ENCODE results near the gene HERC4. TPM values are rescaled to one million over a fixed set of nuclear protein-coding genes. Genes with fewer than 3 reads are reported as not detected.

Gene HERC4
- total RNA-seq, 2 experiments from 2014 or later = 46.0 to 46.8 TPM

GRCh38 chr10:67914777-67915340, 160.2 kb downstream of the HERC4 start:
- H3K27ac ChIP-seq (ENCODE audit: low read depth in 1 of 2, low read length in 2 of 2) = no peak overlapping the region
- intact Hi-C loops (cut with DNase I, micrococcal nuclease) = no loop called here
- no peak overlapping the region for H3K4me3 ChIP-seq (ENCODE audit: low read length)
- Mint-ChIP-seq H3K9me3 (no peaks in the 10 kb centered on the region), H3K27me3 (no peaks in the 10 kb centered on the region), H3K4me3 (no peak overlapping the region), H3K36me3 (ENCODE audit: low read depth) (peaks cover 86% of the 10 kb centered on the region), H3K27ac (peak overlapping the region; percentile 48), H3K4me1 (ENCODE audit: low read depth) (peaks cover 28% of the 10 kb centered on the region)
- TF ChIP-seq CTCF (IDR thresholded peaks at IDR 0.05) = no peak
- H3K27me3 ChIP-seq (ENCODE audit: control insufficient read depth in 1 of 2, insufficient read depth in 2 of 2, low read length in 2 of 2) = no peaks in the 10 kb centered on the region
- H3K4me1 ChIP-seq (ENCODE audit: insufficient read depth, low read length) = no peaks in the 10 kb centered on the region
- H3K36me3 ChIP-seq (ENCODE audit: insufficient read depth, low read length) = peaks cover 81% of the 10 kb centered on the region
- H3K9me3 ChIP-seq (ENCODE audit: control insufficient read depth in 1 of 2, insufficient read depth in 1 of 2, low read length in 2 of 2) = no peaks in the 10 kb centered on the region
- DNase-seq (no peak), ATAC-seq (ENCODE audit: poor library complexity) (no peak)
- ChIA-PET POLR2A (no interaction called here), CTCF (no interaction called here)

GRCh38 chr10:67912331-67912946, 162.6 kb downstream of the HERC4 start:
- TF ChIP-seq CTCF (IDR thresholded peaks at IDR 0.05) = no peak
- Mint-ChIP-seq H3K4me1 (ENCODE audit: low read depth) (peaks cover 28% of the 10 kb centered on the region), H3K27ac (peak overlapping the region; percentile 63), H3K9me3 (no peaks in the 10 kb centered on the region), H3K27me3 (no peaks in the 10 kb centered on the region), H3K36me3 (ENCODE audit: low read depth) (peaks cover 96% of the 10 kb centered on the region), H3K4me3 (no peak overlapping the region)
- DNase-seq (no peak), ATAC-seq (ENCODE audit: poor library complexity) (no peak)
- H3K27me3 ChIP-seq (ENCODE audit: control insufficient read depth in 1 of 2, insufficient read depth in 2 of 2, low read length in 2 of 2) = no peaks in the 10 kb centered on the region
- H3K9me3 ChIP-seq (ENCODE audit: control insufficient read depth in 1 of 2, insufficient read depth in 1 of 2, low read length in 2 of 2) = no peaks in the 10 kb centered on the region
- intact Hi-C loops (cut with DNase I, micrococcal nuclease) = no loop called here
- ChIA-PET CTCF (no interaction called here), POLR2A (interaction anchor here (0.6 to 0.8 kb wide), 2 partner anchors 27 to 911 kb away, joined by 4 read pairs; no protein-coding TSS in a partner anchor)
- no peak overlapping the region for H3K27ac ChIP-seq (ENCODE audit: low read depth in 1 of 2, low read length in 2 of 2)
- H3K4me3 ChIP-seq (ENCODE audit: low read length) = no peak overlapping the region
- peaks cover 92% of the 10 kb centered on the region for H3K36me3 ChIP-seq (ENCODE audit: insufficient read depth, low read length)
- no peaks in the 10 kb centered on the region for H3K4me1 ChIP-seq (ENCODE audit: insufficient read depth, low read length)

- Mint-ChIP-seq H3K27ac (no peak overlapping the region), H3K36me3 (ENCODE audit: low read depth) (peaks cover 96% of the 10 kb centered on the region), H3K9me3 (no peaks in the 10 kb centered on the region), H3K27me3 (no peaks in the 10 kb centered on the region), H3K4me1 (ENCODE audit: low read depth) (peaks cover 22% of the 10 kb centered on the region), H3K4me3 (no peak overlapping the region)
- Histone ChIP-seq H3K27me3 (ENCODE audit: control insufficient read depth in 1 of 2, insufficient read depth in 2 of 2, low read length in 2 of 2) (no peaks in the 10 kb centered on the region), H3K4me3 (ENCODE audit: low read length) (no peak overlapping the region), H3K36me3 (ENCODE audit: insufficient read depth, low read length) (peaks cover 80% of the 10 kb centered on the region), H3K4me1 (ENCODE audit: insufficient read depth, low read length) (peaks cover 3% of the 10 kb centered on the region), H3K27ac (ENCODE audit: low read depth in 1 of 2, low read length in 2 of 2) (no peak overlapping the region), H3K9me3 (ENCODE audit: control insufficient read depth in 1 of 2, insufficient read depth in 1 of 2, low read length in 2 of 2) (no peaks in the 10 kb centered on the region)
- intact Hi-C loops (cut with DNase I, micrococcal nuclease) = no loop called here
- POLR2A ChIA-PET = no interaction called here
- DNase-seq (no peak), ATAC-seq (ENCODE audit: poor library complexity) (no peak)
- no peak for TF ChIP-seq CTCF (IDR thresholded peaks at IDR 0.05)
- CTCF ChIA-PET = no interaction called here
Observed at GRCh38 chr10:67903581-67903980, 171.5 kb downstream of the HERC4 start.

Data from CD4-positive, alpha-beta T cell (primary cell).